OCI-LY1 (cell line): ENCODE data around the gene MDFIC.

ENCODE experiments used
- CTCF ChIP-seq: fragments of 200-600 bp; sonication (generic), shearing (Covaris generic); IDR thresholded peaks from 2 replicates; pipeline ENCODE4 v1.5.1; 2017; ENCODE audit warnings: mild to moderate bottlenecking, antibody characterized with exemption, low read length, moderate library complexity, mixed read lengths
- EZH2 ChIP-seq: fragments of 200-600 bp; sonication (generic), shearing (Covaris generic); IDR thresholded peaks from 2 replicates; pipeline ENCODE4 v1.8.0; 2017; ENCODE audit warnings: borderline replicate concordance, mixed run types, mild to moderate bottlenecking, antibody characterized with exemption, low read length, moderate library complexity, mixed read lengths

- no peak for TF ChIP-seq CTCF
- no peak for TF ChIP-seq EZH2
Observed at GRCh38 chr7:114985116-114985715, 63.3 kb downstream of the MDFIC start.
